IMR-90 (cell line): ENCODE data around the gene ACOXL. TPM values are rescaled to one million over a fixed set of nuclear protein-coding genes. Genes with fewer than 3 reads are reported as not detected.

ENCODE experiments used
- ATAC-seq: fragments of 200-7000 bp; cut with Tn5 transposase; 2 replicates; pipeline ENCODE4 v1.9.1; 2020; ENCODE audit warnings: low read depth, mild to moderate bottlenecking, moderate library complexity
- BruUV-seq: library from RNA; stranded (reverse); fragments of 400-500 nt; replicated peaks from 2 replicates; lab custom pipeline; 2021; lab: Mats Ljungman, UMichigan
- CTCF ChIA-PET: fragments of 300-600 bp; formaldehyde crosslinking; extraction: SDS; loops from one replicate; lab custom pipeline; 2021; ENCODE audit warnings: antibody characterized with exemption; lab: Yijun Ruan, JAX
- POLR2A ChIA-PET: fragments of 300-600 bp; sonication (Branson Sonifier 250); formaldehyde crosslinking; loops from one replicate; lab custom pipeline; 2022; ENCODE audit warnings: antibody characterized with exemption; ENCODE audit not compliant: unreplicated experiment; lab: Charles Lee
- DNase-seq: peaks from one replicate; pipeline ENCODE4 v3.0.0; 2013
- H2AFZ ChIP-seq: replicated peaks from 2 replicates; pipeline ENCODE3; 2013; ENCODE audit warnings: low read length, mild to moderate bottlenecking; ENCODE audit not compliant: poor library complexity
- H2AK5ac ChIP-seq: 2 replicates; pipeline ENCODE4 v1.6.1; 2013; ENCODE audit warnings: low read depth, low read length, inconsistent platforms
- H2AK9ac ChIP-seq: replicated peaks from 2 replicates; pipeline ENCODE3; 2013; ENCODE audit warnings: mild to moderate bottlenecking, low read depth, low read length, moderate library complexity; ENCODE audit not compliant: poor library complexity
- H2BK120ac ChIP-seq: 2 replicates; pipeline ENCODE4 v1.6.1; 2013; ENCODE audit warnings: low read depth, low read length, inconsistent platforms
- H2BK15ac ChIP-seq: 3 replicates; pipeline ENCODE4 v1.6.1; 2013; ENCODE audit warnings: low read depth, low read length, inconsistent platforms
- H2BK20ac ChIP-seq: 2 replicates; pipeline ENCODE4 v1.6.1; 2013; ENCODE audit warnings: low read depth, mild to moderate bottlenecking, inconsistent platforms, low read length, moderate library complexity
- H2BK5ac ChIP-seq: 2 replicates; pipeline ENCODE4 v1.6.1; 2013; ENCODE audit warnings: mild to moderate bottlenecking, low read depth, low read length, inconsistent platforms; ENCODE audit not compliant: poor library complexity, severe bottlenecking
- H3K14ac ChIP-seq: replicated peaks from 2 replicates; pipeline ENCODE4 v1.6.1; 2013; ENCODE audit warnings: low read depth, low read length, inconsistent platforms
- H3K18ac ChIP-seq: 2 replicates; pipeline ENCODE4 v1.6.1; 2013; ENCODE audit warnings: low read depth, low read length, control low read depth
- H3K23ac ChIP-seq: 2 replicates; pipeline ENCODE4 v1.6.1; 2013; ENCODE audit warnings: low read depth, low read length, inconsistent platforms
- H3K27ac ChIP-seq: 2 replicates; pipeline ENCODE4 v1.5.1; 2013; ENCODE audit warnings: mild to moderate bottlenecking, control low read depth, low read length; ENCODE audit not compliant: insufficient read depth
- H3K27me3 ChIP-seq: 2 replicates; pipeline ENCODE4 v1.6.1; 2013; ENCODE audit warnings: low read length; ENCODE audit not compliant: control insufficient read depth, insufficient read depth
- H3K36me3 ChIP-seq: 2 replicates; pipeline ENCODE4 v1.6.1; 2013; ENCODE audit warnings: low read length, mixed read lengths; ENCODE audit not compliant: control insufficient read depth, insufficient read depth
- H3K4ac ChIP-seq: 2 replicates; pipeline ENCODE4 v1.6.1; 2013; ENCODE audit warnings: low read depth, low read length, inconsistent platforms
- H3K4me1 ChIP-seq: 2 replicates; pipeline ENCODE4 v1.6.1; 2013; ENCODE audit warnings: low read length, mixed read lengths; ENCODE audit not compliant: control insufficient read depth, insufficient read depth
- H3K4me2 ChIP-seq: 2 replicates; pipeline ENCODE4 v1.6.1; 2013; ENCODE audit warnings: low read depth, mild to moderate bottlenecking, control low read depth, low read length, moderate library complexity
- H3K4me3 ChIP-seq: 2 replicates; pipeline ENCODE4 v1.5.1; 2013; ENCODE audit warnings: low read depth, mild to moderate bottlenecking, control low read depth, low read length, moderate library complexity; ENCODE audit not compliant: insufficient read depth
- H3K56ac ChIP-seq: 2 replicates; pipeline ENCODE4 v1.6.1; 2013; ENCODE audit warnings: low read length, inconsistent platforms; ENCODE audit not compliant: insufficient read depth; ENCODE audit errors: extremely low read depth
- H3K79me1 ChIP-seq, 2 experiments: 2 replicates each; pipeline ENCODE4 v1.6.1; 2013; ENCODE audit warnings: low read length in 2 of 2, inconsistent platforms in 1 of 2, low read depth in 1 of 2
- H3K9ac ChIP-seq: 2 replicates; pipeline ENCODE4 v1.6.1; 2013; ENCODE audit warnings: low read depth, low read length, control low read depth
- H3K9me1 ChIP-seq: 2 replicates; pipeline ENCODE4 v1.6.1; 2013; ENCODE audit warnings: low read length, inconsistent platforms; ENCODE audit not compliant: insufficient read depth
- H3K9me3 ChIP-seq: 2 replicates; pipeline ENCODE4 v1.6.1; 2013; ENCODE audit warnings: low read length; ENCODE audit not compliant: control insufficient read depth, insufficient read depth
- H4K20me1 ChIP-seq: 2 replicates; pipeline ENCODE4 v1.6.1; 2013; ENCODE audit warnings: low read length, inconsistent platforms; ENCODE audit not compliant: insufficient read depth
- H4K5ac ChIP-seq: 2 replicates; pipeline ENCODE4 v1.6.1; 2013; ENCODE audit warnings: mild to moderate bottlenecking, low read depth, low read length, control low read depth
- H4K8ac ChIP-seq, 2 experiments: 2 replicates each; pipeline ENCODE4 v1.6.1; 2013; ENCODE audit warnings: low read depth in 2 of 2, low read length in 2 of 2, control low read depth in 1 of 2, inconsistent platforms in 1 of 2
- H4K91ac ChIP-seq: 2 replicates; pipeline ENCODE4 v1.6.1; 2013; ENCODE audit warnings: low read depth, low read length, inconsistent platforms; ENCODE audit not compliant: insufficient read depth
- BHLHE40 ChIP-seq: fragments of 150-350 bp; IDR thresholded peaks from 2 replicates; pipeline ENCODE4 v1.6.1; 2016; ENCODE audit warnings: mild to moderate bottlenecking, low read depth, low read length
- CEBPB ChIP-seq: IDR thresholded peaks from 2 replicates; pipeline ENCODE4 v1.6.1; 2012; ENCODE audit warnings: low read depth, low read length, improper control_type of control experiment
- CHD1 ChIP-seq: IDR thresholded peaks from 2 replicates; pipeline ENCODE4 v1.6.1; 2012; ENCODE audit warnings: low read depth, low read length, improper control_type of control experiment
- CTCF ChIP-seq: conservative IDR thresholded peaks from 2 replicates; pipeline ENCODE4 v1.5.1; 2012; ENCODE audit warnings: mild to moderate bottlenecking, low read depth, low read length, improper control_type of control experiment
- ELK1 ChIP-seq: fragments of 150-350 bp; IDR thresholded peaks from 2 replicates; pipeline ENCODE4 v1.6.1; 2016; ENCODE audit warnings: low read depth, mild to moderate bottlenecking, low read length, moderate library complexity, borderline replicate concordance
- FOS ChIP-seq: fragments of 150-350 bp; IDR thresholded peaks from 2 replicates; pipeline ENCODE4 v1.6.1; 2016; ENCODE audit warnings: low read depth, low read length
- MAFK ChIP-seq: IDR thresholded peaks from 2 replicates; pipeline ENCODE4 v1.6.1; 2012; ENCODE audit warnings: low read depth, low read length, improper control_type of control experiment
- MAZ ChIP-seq: IDR thresholded peaks from 2 replicates; pipeline ENCODE4 v1.6.1; 2012; ENCODE audit warnings: low read depth, mild to moderate bottlenecking, low read length, improper control_type of control experiment, moderate library complexity, borderline replicate concordance
- MXI1 ChIP-seq: IDR thresholded peaks from 2 replicates; pipeline ENCODE4 v1.6.1; 2012; ENCODE audit warnings: low read depth, mild to moderate bottlenecking, low read length, moderate library complexity, borderline replicate concordance
- NFE2L2 ChIP-seq: fragments of 150-350 bp; IDR thresholded peaks from 2 replicates; pipeline ENCODE4 v1.6.1; 2016; ENCODE audit warnings: low read depth, mild to moderate bottlenecking, low read length
- POLR2A ChIP-seq: IDR thresholded peaks from 2 replicates; pipeline ENCODE4 v1.6.1; 2012; ENCODE audit warnings: mild to moderate bottlenecking, low read depth, low read length
- RAD21 ChIP-seq: IDR thresholded peaks from 2 replicates; pipeline ENCODE4 v1.6.1; 2012; ENCODE audit warnings: low read length, improper control_type of control experiment
- RCOR1 ChIP-seq: IDR thresholded peaks from 2 replicates; pipeline ENCODE4 v1.6.1; 2012; ENCODE audit warnings: mild to moderate bottlenecking, low read length, improper control_type of control experiment; ENCODE audit not compliant: insufficient replicate concordance
- RFX5 ChIP-seq: IDR thresholded peaks from 2 replicates; pipeline ENCODE4 v1.8.0; 2012; ENCODE audit warnings: low read depth, mild to moderate bottlenecking, low read length, moderate library complexity
- SMC3 ChIP-seq: fragments of 150-350 bp; IDR thresholded peaks from 2 replicates; pipeline ENCODE4 v1.6.1; 2016; ENCODE audit warnings: low read depth, mild to moderate bottlenecking, antibody characterized with exemption, low read length, moderate library complexity
- USF2 ChIP-seq: fragments of 150-350 bp; IDR thresholded peaks from 2 replicates; pipeline ENCODE4 v1.6.1; 2017; ENCODE audit warnings: mild to moderate bottlenecking, antibody characterized with exemption, low read length, low read depth
- WGBS, 2 experiments: methylation state at CpG; one replicate each; pipeline versions ENCODE4 v1.1.5 to v1.1.7; 2013; ENCODE audit warnings: missing lambda C conversion rate in 2 of 2; ENCODE audit not compliant: insufficient read length in 1 of 2; ENCODE audit errors: extremely low coverage in 2 of 2; 5-methylcytosine and 5-hydroxymethylcytosine counted together
- dilution Hi-C: fragments of 300-500 bp; cut with HindIII; formaldehyde crosslinking; loops from one replicate; pipeline ENCODE4 v1.14.3; 2018; ENCODE audit warnings: low sequenced_read_pairs; ENCODE audit not compliant: unreplicated experiment
- in situ Hi-C: fragments of 300-500 bp; cut with MboI; formaldehyde crosslinking; loops from 3 replicates; pipeline ENCODE4 v1.14.3; 2019; ENCODE audit warnings: low sequenced_read_pairs, inconsistent platforms, mixed read lengths
- intact Hi-C: fragments of 100-400 bp; cut with micrococcal nuclease; formaldehyde crosslinking; loops from 2 replicates; pipeline ENCODE4 v1.10.0; 2022
- polyA plus RNA-seq, 3 experiments: library from polyadenylated mRNA; depleted of rRNA; stranded (reverse); fragments of >200 nt; gene quantifications; 2 replicates each; pipeline ENCODE4 v1.2.3, GENCODE V29; 2012; ENCODE audit warnings: low replicate concordance in 1 of 3
- total RNA-seq: library from RNA; depleted of rRNA; stranded (reverse); fragments of >200 nt; gene quantifications from 2 replicates; pipeline ENCODE4 v1.2.3, GENCODE V29; 2012

Gene ACOXL
- total and polyA plus RNA-seq, 2 of the 4 experiments (the other 2 are of a cell fraction) = not detected

DNA sequence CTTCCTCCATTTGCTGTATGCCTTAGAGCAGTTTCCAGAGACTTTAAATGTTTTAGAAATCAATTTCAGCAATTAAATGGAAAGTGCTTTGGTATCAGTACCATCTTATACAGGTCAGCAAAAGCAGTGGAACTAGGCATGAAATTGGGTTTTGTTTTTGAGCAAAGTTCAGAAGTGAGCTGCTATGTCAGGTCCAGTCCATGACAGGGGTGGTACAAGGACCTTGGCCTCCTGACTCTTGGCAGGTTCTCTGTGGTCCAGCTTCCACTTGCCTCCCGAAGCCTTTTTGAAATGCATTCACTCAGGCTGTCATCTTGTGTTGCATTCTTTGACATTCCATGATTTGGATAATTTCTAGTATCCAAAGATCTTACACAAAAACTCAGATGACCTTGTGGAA, 159.3 kb downstream of the ACOXL start:
- H3K14ac ChIP-seq = no peak overlapping the region
- H3K23ac ChIP-seq = no peak overlapping the region
- H2BK20ac ChIP-seq = no peak overlapping the region
- intact Hi-C loops = no loop called here
- BruUV-seq = no TSS peak
- H4K20me1 ChIP-seq = no peaks in the 10 kb centered on the region
- no CpG with 5 or more reads among the region's 1 CpG for WGBS, 2 experiments
- H4K91ac ChIP-seq = no peak overlapping the region
- no peak overlapping the region for H4K5ac ChIP-seq
- H2BK5ac ChIP-seq = no peak overlapping the region
- no peak overlapping the region for H3K27ac ChIP-seq
- no peak overlapping the region for H3K4me3 ChIP-seq
- no peak for ATAC-seq
- ChIA-PET CTCF (no interaction called here), POLR2A (no interaction called here)
- no peak overlapping the region for H2BK15ac ChIP-seq
- no peak overlapping the region for H2BK120ac ChIP-seq
- H3K4me2 ChIP-seq = no peak overlapping the region
- in situ Hi-C loops = no loop called here
- no peak overlapping the region for H2AK9ac ChIP-seq
- H3K9me3 ChIP-seq = no peaks in the 10 kb centered on the region
- DNase-seq = no peak
- H4K8ac ChIP-seq = no peak overlapping the region
- H3K18ac ChIP-seq = no peak overlapping the region
- no peak overlapping the region for H3K56ac ChIP-seq
- TF ChIP-seq POLR2A (no peak), MXI1 (no peak), MAZ (no peak), SMC3 (no peak), USF2 (no peak), CEBPB (no peak), RCOR1 (no peak), CTCF (no peak), ELK1 (no peak), MAFK (no peak), FOS (no peak), RFX5 (no peak), RAD21 (no peak), NFE2L2 (no peak), BHLHE40 (no peak), CHD1 (no peak)
- no peaks in the 10 kb centered on the region for H3K9me1 ChIP-seq
- H2AK5ac ChIP-seq = no peak overlapping the region
- dilution Hi-C loops = no loop called here
- no peaks in the 10 kb centered on the region for H3K79me1 ChIP-seq
- H3K4me1 ChIP-seq = no peaks in the 10 kb centered on the region
- H3K4ac ChIP-seq = no peak overlapping the region
- H3K36me3 ChIP-seq = no peaks in the 10 kb centered on the region
- H3K9ac ChIP-seq = no peak overlapping the region
- peaks cover 7% of the 10 kb centered on the region for H3K27me3 ChIP-seq
- no peak overlapping the region for H2AFZ ChIP-seq
